Adipocyte (in vitro differentiated cells): ENCODE results near the gene ATOH8.

Experiments
- DNase-seq: peaks from one replicate; pipeline ENCODE4 v3.0.0-alpha.2; 2015; ENCODE audit warnings: low read depth
- H3K27me3 ChIP-seq: replicated peaks from 2 replicates; pipeline ENCODE4 v1.7.0; 2013; ENCODE audit warnings: mild to moderate bottlenecking, low read length, moderate library complexity; ENCODE audit not compliant: control insufficient read depth, insufficient read depth
- H3K36me3 ChIP-seq: 2 replicates; pipeline ENCODE4 v1.7.0; 2013; ENCODE audit warnings: low read length, mild to moderate bottlenecking, moderate library complexity; ENCODE audit not compliant: control insufficient read depth, insufficient read depth, severe bottlenecking
- H3K4me1 ChIP-seq: 2 replicates; pipeline ENCODE4 v1.7.0; 2013; ENCODE audit warnings: mild to moderate bottlenecking, low read length, moderate library complexity; ENCODE audit not compliant: control insufficient read depth, insufficient read depth
- H3K4me3 ChIP-seq: 2 replicates; pipeline ENCODE4 v1.7.0; 2013; ENCODE audit warnings: mild to moderate bottlenecking, low read length, moderate library complexity
- H3K9ac ChIP-seq: 2 replicates; pipeline ENCODE4 v1.7.0; 2013; ENCODE audit warnings: mild to moderate bottlenecking, low read length, moderate library complexity
- H3K9me3 ChIP-seq: 2 replicates; pipeline ENCODE4 v1.7.0; 2013; ENCODE audit warnings: mild to moderate bottlenecking, low read length, moderate library complexity; ENCODE audit not compliant: control insufficient read depth

Gene ATOH8

GRCh38 chr2:85758361-85759256 lies 4.8 kb downstream of the ATOH8 start:
- peak overlapping the region; percentile 49 for H3K9ac ChIP-seq
- peaks cover 9% of the 10 kb centered on the region for H3K36me3 ChIP-seq
- H3K9me3 ChIP-seq: no peaks in the 10 kb centered on the region
- DNase-seq: no peak
- no peaks in the 10 kb centered on the region for H3K27me3 ChIP-seq
- H3K4me3 ChIP-seq: peak overlapping the region; percentile 31
- peaks cover 69% of the 10 kb centered on the region for H3K4me1 ChIP-seq

- Histone ChIP-seq H3K9ac (peak overlapping the region; percentile 19), H3K9me3 (no peaks in the 10 kb centered on the region), H3K4me3 (peak overlapping the region; percentile 31), H3K27me3 (no peaks in the 10 kb centered on the region), H3K4me1 (peaks cover 69% of the 10 kb centered on the region), H3K36me3 (peaks cover 15% of the 10 kb centered on the region)
- no peak for DNase-seq
Measured at GRCh38 chr2:85759257-85759613, 5.4 kb downstream of the ATOH8 start.

- Histone ChIP-seq H3K4me1 (peaks cover 69% of the 10 kb centered on the region), H3K36me3 (peaks cover 26% of the 10 kb centered on the region), H3K4me3 (no peak overlapping the region), H3K27me3 (no peaks in the 10 kb centered on the region), H3K9me3 (no peaks in the 10 kb centered on the region), H3K9ac (peak overlapping the region; percentile 43)
- no peak for DNase-seq
Measured at GRCh38 chr2:85760371-85760770, 6.6 kb downstream of the ATOH8 start.

GRCh38 chr2:85760872-85761271 lies 7.1 kb downstream of the ATOH8 start:
- peaks cover 69% of the 10 kb centered on the region for H3K4me1 ChIP-seq
- no peak for DNase-seq
- no peaks in the 10 kb centered on the region for H3K9me3 ChIP-seq
- peaks cover 31% of the 10 kb centered on the region for H3K36me3 ChIP-seq
- no peaks in the 10 kb centered on the region for H3K27me3 ChIP-seq
- H3K4me3 ChIP-seq: no peak overlapping the region
- H3K9ac ChIP-seq: peak overlapping the region; percentile 43

- DNase-seq: no peak
- Histone ChIP-seq H3K9me3 (no peaks in the 10 kb centered on the region), H3K36me3 (peaks cover 37% of the 10 kb centered on the region), H3K27me3 (no peaks in the 10 kb centered on the region), H3K9ac (no peak overlapping the region), H3K4me1 (peaks cover 64% of the 10 kb centered on the region), H3K4me3 (no peak overlapping the region)
Measured at GRCh38 chr2:85761512-85761944, 7.7 kb downstream of the ATOH8 start.

- Histone ChIP-seq H3K4me3 (no peak overlapping the region), H3K9me3 (no peaks in the 10 kb centered on the region), H3K27me3 (no peaks in the 10 kb centered on the region), H3K4me1 (peaks cover 60% of the 10 kb centered on the region), H3K9ac (no peak overlapping the region), H3K36me3 (peaks cover 42% of the 10 kb centered on the region)
- no peak for DNase-seq
Measured at GRCh38 chr2:85761946-85762345, 8.2 kb downstream of the ATOH8 start.

- DNase-seq: no peak
- Histone ChIP-seq H3K4me1 (peaks cover 54% of the 10 kb centered on the region), H3K9me3 (no peaks in the 10 kb centered on the region), H3K9ac (no peak overlapping the region), H3K4me3 (no peak overlapping the region), H3K27me3 (no peaks in the 10 kb centered on the region), H3K36me3 (peaks cover 51% of the 10 kb centered on the region)
Measured at GRCh38 chr2:85763132-85763531, 9.3 kb downstream of the ATOH8 start.

- H3K9ac ChIP-seq: no peak overlapping the region
- H3K27me3 ChIP-seq: no peaks in the 10 kb centered on the region
- H3K4me3 ChIP-seq: no peak overlapping the region
- no peaks in the 10 kb centered on the region for H3K9me3 ChIP-seq
- peaks cover 54% of the 10 kb centered on the region for H3K36me3 ChIP-seq
- no peak for DNase-seq
- H3K4me1 ChIP-seq: peaks cover 54% of the 10 kb centered on the region
Measured at GRCh38 chr2:85763831-85764230, 10.0 kb downstream of the ATOH8 start.

- Histone ChIP-seq H3K9ac (no peak overlapping the region), H3K9me3 (no peaks in the 10 kb centered on the region), H3K4me1 (peaks cover 55% of the 10 kb centered on the region), H3K36me3 (peaks cover 53% of the 10 kb centered on the region), H3K4me3 (no peak overlapping the region), H3K27me3 (no peaks in the 10 kb centered on the region)
- DNase-seq: no peak
Measured at GRCh38 chr2:85765081-85765731, 11.4 kb downstream of the ATOH8 start.

- DNase-seq: no peak
- Histone ChIP-seq H3K36me3 (peaks cover 61% of the 10 kb centered on the region), H3K4me3 (no peak overlapping the region), H3K9ac (no peak overlapping the region), H3K27me3 (no peaks in the 10 kb centered on the region), H3K4me1 (peaks cover 55% of the 10 kb centered on the region), H3K9me3 (no peaks in the 10 kb centered on the region)
Measured at GRCh38 chr2:85766229-85766628, 12.4 kb downstream of the ATOH8 start.

GRCh38 chr2:85767803-85768665 lies 14.2 kb downstream of the ATOH8 start:
- DNase-seq: no peak
- Histone ChIP-seq H3K9ac (peak overlapping the region; percentile 62), H3K27me3 (no peaks in the 10 kb centered on the region), H3K9me3 (no peaks in the 10 kb centered on the region), H3K4me3 (peak overlapping the region; percentile 21), H3K4me1 (peaks cover 54% of the 10 kb centered on the region), H3K36me3 (peaks cover 62% of the 10 kb centered on the region)
